SJSA1 (cell line): ENCODE measurements around the gene ASB10. TPM values are rescaled to one million over a fixed set of nuclear protein-coding genes. Genes with fewer than 3 reads are reported as not detected.

Experiments
- DNase-seq, 2 experiments: peaks; one replicate each; pipeline ENCODE4 v3.0.0-alpha.2; 2015 to 2020; ENCODE audit warnings: low spot score in 2 of 2, low read depth in 1 of 2
- H3K27ac ChIP-seq: fragments of 250-450 bp; sonication (Bioruptor Pico); 2 replicates; pipeline ENCODE4 v1.5.1; 2020; ENCODE audit warnings: mild to moderate bottlenecking, moderate library complexity
- H3K27me3 ChIP-seq: fragments of 250-450 bp; sonication (Bioruptor Pico); replicated peaks from 2 replicates; pipeline ENCODE4 v1.5.1; 2020; ENCODE audit warnings: mild to moderate bottlenecking, moderate library complexity
- H3K36me3 ChIP-seq: fragments of 250-450 bp; sonication (Bioruptor Pico); 2 replicates; pipeline ENCODE4 v1.5.1; 2020; ENCODE audit warnings: mild to moderate bottlenecking
- H3K4me1 ChIP-seq: fragments of 250-450 bp; sonication (Bioruptor Pico); replicated peaks from 2 replicates; pipeline ENCODE4 v1.6.1; 2021; ENCODE audit warnings: mild to moderate bottlenecking
- H3K4me3 ChIP-seq: fragments of 250-450 bp; sonication (Bioruptor Pico); 2 replicates; pipeline ENCODE4 v1.5.1; 2020; ENCODE audit warnings: mild to moderate bottlenecking
- H3K9me3 ChIP-seq: fragments of 250-450 bp; sonication (Bioruptor Pico); replicated peaks from 2 replicates; pipeline ENCODE4 v1.5.1; 2020; ENCODE audit warnings: mild to moderate bottlenecking
- total RNA-seq: library from RNA; depleted of rRNA; stranded (reverse); fragments of >200 nt; shearing (Covaris generic); gene quantifications from 2 replicates; pipeline ENCODE4 v1.2.3, GENCODE V29; 2014; rRNA removed

The ASB10 gene
- total RNA-seq, 1 experiment from 2014 or later = not detected

DNA sequence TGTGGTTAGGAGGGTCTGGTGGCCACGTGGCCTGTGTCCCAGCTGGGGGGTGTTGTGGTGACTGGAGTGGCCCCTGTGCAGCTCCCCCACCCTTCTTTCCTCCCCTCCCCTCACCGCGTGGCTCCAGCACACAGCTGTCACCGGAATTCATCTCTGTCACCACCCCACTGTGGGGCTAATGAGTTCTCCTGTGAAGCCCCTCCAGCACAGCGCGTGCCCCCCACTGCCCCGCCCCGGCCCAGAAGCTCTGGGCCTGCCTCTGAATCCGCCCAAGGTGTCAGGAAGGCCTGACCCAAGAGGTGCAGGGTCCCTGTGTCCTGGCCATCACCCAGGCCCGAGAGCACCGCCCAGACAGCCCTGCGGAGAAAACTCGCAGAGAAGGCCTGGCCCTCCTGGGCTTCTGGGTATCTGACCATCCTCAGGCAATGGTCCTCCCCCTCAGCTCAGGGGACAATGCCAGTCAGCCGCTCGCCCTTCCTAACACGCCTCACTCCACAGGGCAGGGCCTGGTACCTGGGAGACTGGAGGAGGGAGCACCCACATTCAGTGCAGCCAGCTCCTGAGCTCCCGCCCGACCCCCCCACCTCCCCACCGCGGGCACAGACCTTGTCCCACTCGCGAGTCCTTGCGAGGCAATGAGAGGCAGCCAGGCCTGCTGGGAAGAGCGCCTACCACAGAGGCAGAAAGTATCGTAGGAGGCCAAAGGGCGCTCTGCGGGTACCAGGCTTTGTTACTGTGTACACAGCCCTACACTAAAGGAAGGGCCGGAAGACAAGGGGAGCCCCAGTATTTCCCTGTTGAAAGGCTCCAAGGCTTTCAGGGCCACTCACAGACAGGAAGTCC lies 57.7 kb downstream of the ASB10 start:
- H3K27ac ChIP-seq = no peak overlapping the region
- H3K36me3 ChIP-seq = peaks cover 49% of the 10 kb centered on the region
- H3K27me3 ChIP-seq = no peaks in the 10 kb centered on the region
- H3K4me3 ChIP-seq = no peak overlapping the region
- H3K9me3 ChIP-seq = no peaks in the 10 kb centered on the region
- DNase-seq = no peak
- no peaks in the 10 kb centered on the region for H3K4me1 ChIP-seq

DNA sequence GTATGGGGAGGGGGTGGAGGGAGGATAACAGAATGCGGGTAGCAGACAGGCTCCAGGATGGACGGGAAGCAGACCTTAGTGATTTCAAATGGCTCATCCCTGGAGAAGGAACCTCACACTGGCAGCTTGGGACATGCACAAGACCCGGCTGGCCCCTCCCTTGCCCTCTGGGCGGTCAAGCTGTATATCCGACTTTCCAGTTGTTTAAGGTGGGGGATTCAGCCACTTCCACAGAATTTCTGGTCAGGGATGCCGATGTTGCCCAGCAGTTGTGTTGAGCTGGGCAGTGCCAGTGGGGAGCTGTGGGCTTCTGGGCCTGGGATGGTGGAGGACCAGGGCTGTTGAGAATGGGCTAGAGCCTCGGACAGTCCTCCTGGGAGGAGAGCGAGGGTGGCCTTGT lies 58.3 kb downstream of the ASB10 start:
- no peaks in the 10 kb centered on the region for H3K27me3 ChIP-seq
- H3K4me3 ChIP-seq = no peak overlapping the region
- no peaks in the 10 kb centered on the region for H3K9me3 ChIP-seq
- no peaks in the 10 kb centered on the region for H3K4me1 ChIP-seq
- no peak overlapping the region for H3K27ac ChIP-seq
- peaks cover 49% of the 10 kb centered on the region for H3K36me3 ChIP-seq
- no peak for DNase-seq

DNA sequence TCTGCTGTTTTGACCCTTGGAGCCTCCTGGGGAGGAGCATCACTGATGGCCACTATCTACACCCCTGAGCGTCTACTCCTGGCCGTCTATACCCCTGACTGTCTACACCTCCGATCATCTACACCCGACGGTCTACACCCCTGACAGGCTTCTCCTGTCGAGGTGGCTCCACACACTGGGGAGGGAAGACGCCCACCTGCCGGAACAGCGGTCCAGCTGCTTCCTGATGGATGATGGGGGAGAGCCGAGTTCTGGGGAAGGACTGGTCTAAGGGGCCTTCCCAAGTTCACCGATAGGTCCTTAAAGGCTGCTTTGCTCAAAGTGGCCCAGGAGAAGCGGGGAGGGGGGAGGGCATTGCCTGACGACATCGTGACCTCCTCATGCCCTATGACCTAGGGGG lies 58.9 kb downstream of the ASB10 start:
- Histone ChIP-seq H3K27ac (no peak overlapping the region), H3K27me3 (no peaks in the 10 kb centered on the region), H3K4me1 (no peaks in the 10 kb centered on the region), H3K9me3 (no peaks in the 10 kb centered on the region), H3K4me3 (no peak overlapping the region), H3K36me3 (peaks cover 52% of the 10 kb centered on the region)
- no peak for DNase-seq

DNA sequence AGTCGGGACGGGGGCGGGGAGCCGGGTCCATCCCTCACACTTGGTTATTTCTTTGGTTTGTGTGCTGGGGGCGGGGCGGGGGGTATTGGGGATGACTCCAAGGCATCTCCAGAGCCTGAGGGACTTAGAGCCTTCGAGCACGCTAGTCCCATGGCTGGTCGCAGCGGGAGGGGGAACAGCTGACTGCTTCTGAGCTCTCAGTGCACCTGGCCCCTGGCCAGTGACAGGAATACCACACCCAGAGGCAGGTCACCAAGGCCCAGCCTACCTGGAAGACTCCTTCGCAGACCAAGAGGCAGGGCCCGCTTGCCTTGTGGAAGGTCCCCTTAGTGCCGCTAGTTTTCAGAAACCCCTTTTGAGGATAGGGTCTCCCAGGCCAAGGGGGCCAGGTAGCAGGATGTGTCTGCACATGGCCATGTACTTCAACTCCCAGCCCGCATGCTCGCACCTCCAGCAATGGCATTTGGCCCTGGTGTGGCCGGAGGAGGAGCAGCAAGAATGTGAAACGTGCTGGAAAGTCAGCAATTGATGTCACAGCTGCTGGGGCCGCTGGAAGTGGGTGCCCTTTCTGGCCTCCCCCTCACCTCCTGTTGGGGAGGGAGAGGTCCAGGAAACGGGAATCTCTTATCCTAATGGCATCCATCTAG lies 60.4 kb downstream of the ASB10 start:
- Histone ChIP-seq H3K36me3 (peaks cover 48% of the 10 kb centered on the region), H3K27ac (no peak overlapping the region), H3K9me3 (no peaks in the 10 kb centered on the region), H3K4me3 (no peak overlapping the region), H3K4me1 (no peaks in the 10 kb centered on the region), H3K27me3 (no peaks in the 10 kb centered on the region)
- no peak for DNase-seq

DNA sequence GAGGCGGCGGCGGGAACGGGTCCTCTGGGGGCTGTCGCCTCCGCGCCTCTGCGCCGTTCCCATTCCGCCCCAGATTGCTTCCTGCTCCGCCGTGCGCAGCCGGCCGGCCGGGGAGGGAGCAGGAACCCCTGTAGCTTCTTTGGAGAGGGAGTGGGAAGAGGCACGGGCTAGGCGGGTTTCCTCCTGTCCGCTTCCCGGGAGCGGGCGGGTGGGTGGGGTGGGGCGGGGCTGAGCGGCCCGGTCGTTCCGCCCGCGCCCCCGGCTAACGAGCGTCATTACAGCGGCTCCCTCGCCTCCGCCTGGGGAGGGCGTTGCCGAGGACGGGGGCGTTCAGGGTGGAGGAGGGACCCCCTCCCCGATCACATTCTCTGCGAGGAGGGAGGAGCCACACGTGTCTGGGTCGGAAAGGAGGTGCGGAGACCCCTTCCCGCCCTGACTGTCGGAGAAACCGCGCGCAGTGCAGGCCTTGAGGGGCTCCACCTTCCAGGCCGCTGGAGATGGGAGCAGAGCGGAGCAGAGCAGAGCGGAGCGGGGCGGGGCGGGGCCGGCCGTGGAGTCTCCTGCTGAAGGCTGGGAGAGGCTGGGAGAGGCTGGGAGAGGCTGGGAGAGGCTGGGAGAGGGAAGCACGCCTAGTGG lies 61.1 kb downstream of the ASB10 start:
- Histone ChIP-seq H3K27me3 (no peaks in the 10 kb centered on the region), H3K36me3 (peaks cover 45% of the 10 kb centered on the region), H3K4me1 (no peaks in the 10 kb centered on the region), H3K27ac (no peak overlapping the region), H3K9me3 (no peaks in the 10 kb centered on the region), H3K4me3 (no peak overlapping the region)
- no peak for DNase-seq

Other genes starting within 250 kb of the ASB10 start
- not detected in 2 replicates for gene KCNH2, start 208.9 kb downstream of the ASB10 start, total RNA-seq
- gene NOS3, start 196.2 kb downstream of the ASB10 start, total RNA-seq = not detected in 2 replicates
- not detected in 2 replicates for gene ATG9B, start 162.8 kb downstream of the ASB10 start, total RNA-seq
- gene ABCB8, start 158.8 kb downstream of the ASB10 start, total RNA-seq = 24.6 and 38.2 TPM in 2 replicates
- gene ASIC3, start 138.7 kb downstream of the ASB10 start, total RNA-seq = not detected in 2 replicates
- 23.7 and 29.3 TPM in 2 replicates for gene CDK5, start 129.4 kb downstream of the ASB10 start, total RNA-seq
- 95.5 and 100 TPM in 2 replicates for gene SLC4A2, start 127.7 kb downstream of the ASB10 start, total RNA-seq
- gene FASTK, start 106.4 kb downstream of the ASB10 start, total RNA-seq = 104 and 120 TPM in 2 replicates
- 32.5 and 34.5 TPM in 2 replicates for gene TMUB1, start 103.8 kb downstream of the ASB10 start, total RNA-seq
- 19.9 and 36.6 TPM in 2 replicates for gene AGAP3, start 100.8 kb downstream of the ASB10 start, total RNA-seq
- not detected in 2 replicates for gene GBX1, start 19.6 kb downstream of the ASB10 start, total RNA-seq
- gene H2BK1, start 23.2 kb upstream of the ASB10 start, total RNA-seq = not detected in 2 replicates
- gene ABCF2, start 40.0 kb upstream of the ASB10 start, total RNA-seq = 52.0 and 72.6 TPM in 2 replicates
- 50.1 and 68.1 TPM in 2 replicates for gene CHPF2, start 45.2 kb upstream of the ASB10 start, total RNA-seq
- gene SMARCD3, start 61.4 kb upstream of the ASB10 start, total RNA-seq = 20.9 and 22.6 TPM in 2 replicates
- gene NUB1, start 154.6 kb upstream of the ASB10 start, total RNA-seq = 50.6 and 50.7 TPM in 2 replicates
- 0.39 and 0.72 TPM in 2 replicates for gene WDR86, start 222.8 kb upstream of the ASB10 start, total RNA-seq